Esophagus (tissue), 2 donors: ENCODE measurements around the gene CD38. TPM values are rescaled to one million over a fixed set of nuclear protein-coding genes. Genes with fewer than 3 reads are reported as not detected.

ENCODE experiments used
- H3K27ac ChIP-seq, 2 donors: one replicate each; pipeline ENCODE4 v1.5.1; 2013; ENCODE audit warnings: low read depth in 2 of 2, mild to moderate bottlenecking in 2 of 2, inconsistent platforms in 1 of 2, low read length in 1 of 2, moderate library complexity in 1 of 2
- H3K27me3 ChIP-seq, 2 donors: one replicate each; pipeline ENCODE4 v1.6.1; 2013; ENCODE audit warnings: low read length in 2 of 2, control low read depth in 1 of 2, mild to moderate bottlenecking in 1 of 2; ENCODE audit not compliant: insufficient read depth in 2 of 2, control insufficient read depth in 1 of 2
- H3K36me3 ChIP-seq, 2 donors: one replicate each; pipeline ENCODE4 v1.6.1; 2013; ENCODE audit warnings: low read length in 1 of 2; ENCODE audit not compliant: control insufficient read depth in 2 of 2, insufficient read depth in 2 of 2
- H3K4me1 ChIP-seq, 2 donors: one replicate each; pipeline ENCODE4 v1.6.1; 2013; ENCODE audit warnings: low read length in 1 of 2; ENCODE audit not compliant: control insufficient read depth in 2 of 2, insufficient read depth in 2 of 2
- H3K4me3 ChIP-seq, 2 donors: one replicate each; pipeline ENCODE4 v1.5.1; 2013; ENCODE audit warnings: low read length in 2 of 2, mild to moderate bottlenecking in 2 of 2, low read depth in 1 of 2, moderate library complexity in 1 of 2
- H3K9me3 ChIP-seq, 2 donors: one replicate each; pipeline ENCODE4 v1.6.1; 2013; ENCODE audit warnings: mild to moderate bottlenecking in 2 of 2, low read depth in 1 of 2, low read length in 1 of 2, moderate library complexity in 1 of 2; ENCODE audit not compliant: control insufficient read depth in 2 of 2, insufficient read depth in 1 of 2
- WGBS, 2 donors: extraction: QIAGEN DNeasy Blood & Tissue Kit; methylation state at CpG; one replicate each; pipeline ENCODE4 v1.1.7; 2013; 5-methylcytosine and 5-hydroxymethylcytosine counted together
- polyA plus RNA-seq, 2 donors: library from polyadenylated mRNA; stranded (reverse); fragments of 200-250 nt; gene quantifications; one replicate each; pipeline ENCODE4 v1.2.3, GENCODE V29; 2013
- donor health status: healthy with polysubstance abuse.
- donor health status: Bipolar disorder and iron deficiency.

CD38 gene
- polyA plus RNA-seq, 2 donors: 0.72 to 1.2 TPM

DNA sequence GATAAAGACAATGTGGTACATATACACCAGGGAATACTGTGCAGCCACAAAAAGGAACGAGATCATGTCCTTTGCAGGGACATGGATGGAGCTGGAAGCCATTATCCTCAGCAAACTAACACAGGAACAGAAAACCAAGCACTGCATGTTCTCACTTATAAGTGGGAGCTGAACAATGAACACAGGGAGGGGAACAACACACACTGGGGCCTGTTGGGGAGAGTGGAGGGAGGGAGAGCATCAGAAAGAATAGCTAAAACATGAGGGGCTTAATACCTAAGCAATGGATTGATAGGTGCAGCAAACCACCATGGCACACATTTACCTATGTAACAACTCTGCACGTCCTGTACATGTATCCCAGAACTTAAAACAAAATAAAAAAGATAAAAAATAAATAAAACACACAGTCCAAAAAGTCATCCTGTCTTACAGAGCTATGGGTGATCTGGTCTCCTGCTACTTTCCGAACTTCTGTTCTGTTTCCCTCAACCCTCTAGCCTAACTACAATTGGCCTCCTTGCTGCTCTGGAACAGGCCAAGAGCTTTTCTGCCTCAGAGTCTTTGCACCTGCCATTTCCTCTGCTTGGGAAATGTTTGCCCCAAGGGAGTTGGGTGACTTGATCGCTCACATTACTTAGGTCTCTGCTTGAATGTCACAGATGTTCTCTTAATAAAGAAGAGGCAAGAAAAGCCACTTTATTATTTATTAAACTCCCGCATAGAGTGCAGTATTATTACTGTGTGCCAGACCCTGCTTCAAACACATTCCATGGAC lies 1.1 kb upstream of the CD38 start:
- no peak overlapping the region for H3K27ac ChIP-seq
- peaks cover 2 to 3% of the 10 kb centered on the region in 2 donors for H3K4me1 ChIP-seq
- H3K36me3 ChIP-seq: no peaks in the 10 kb centered on the region
- peaks cover 0 to 11% of the 10 kb centered on the region in 2 donors for H3K27me3 ChIP-seq
- 91 to 93% methylated on average over 5 of the region's 5 CpGs for WGBS, 2 donors
- no peaks in the 10 kb centered on the region for H3K9me3 ChIP-seq
- H3K4me3 ChIP-seq: no peak overlapping the region

DNA sequence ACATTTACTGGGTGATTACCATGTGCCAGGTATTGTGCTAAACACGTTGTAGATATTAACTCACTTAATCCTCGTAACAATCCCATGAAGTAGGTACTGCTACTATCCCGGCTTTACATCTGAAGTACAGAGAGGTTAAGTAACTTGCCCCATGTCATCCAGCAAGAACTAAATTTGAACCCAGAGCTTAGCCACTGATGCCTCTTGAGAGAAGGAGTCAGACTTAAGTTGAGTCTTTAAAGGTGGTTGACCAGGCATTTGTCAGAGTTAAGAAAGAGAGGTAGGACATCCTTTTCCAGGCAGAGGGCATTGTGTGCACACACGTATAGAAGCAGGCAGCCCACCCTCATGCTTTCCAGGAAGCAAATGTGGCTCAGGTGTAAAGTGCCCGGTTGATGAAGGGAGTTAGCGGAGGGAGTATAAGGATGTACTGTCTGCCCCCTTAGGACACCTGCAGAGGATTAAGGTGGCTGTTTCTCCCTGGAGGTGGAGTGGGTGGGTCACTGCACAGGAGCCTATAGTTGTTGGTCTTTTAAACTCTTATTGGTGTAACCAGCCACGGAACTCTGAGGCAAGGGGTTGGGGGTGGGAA lies 335 bp upstream of the CD38 start:
- WGBS, 2 donors: 70 to 73% methylated on average over 7 of the region's 7 CpGs
- Histone ChIP-seq H3K36me3 (no peaks in the 10 kb centered on the region), H3K27ac (no peak overlapping the region), H3K9me3 (no peaks in the 10 kb centered on the region), H3K4me3 (no peak overlapping the region), H3K27me3 (peaks cover 0 to 8% of the 10 kb centered on the region in 2 donors), H3K4me1 (peaks cover 2 to 3% of the 10 kb centered on the region in 2 donors)

DNA sequence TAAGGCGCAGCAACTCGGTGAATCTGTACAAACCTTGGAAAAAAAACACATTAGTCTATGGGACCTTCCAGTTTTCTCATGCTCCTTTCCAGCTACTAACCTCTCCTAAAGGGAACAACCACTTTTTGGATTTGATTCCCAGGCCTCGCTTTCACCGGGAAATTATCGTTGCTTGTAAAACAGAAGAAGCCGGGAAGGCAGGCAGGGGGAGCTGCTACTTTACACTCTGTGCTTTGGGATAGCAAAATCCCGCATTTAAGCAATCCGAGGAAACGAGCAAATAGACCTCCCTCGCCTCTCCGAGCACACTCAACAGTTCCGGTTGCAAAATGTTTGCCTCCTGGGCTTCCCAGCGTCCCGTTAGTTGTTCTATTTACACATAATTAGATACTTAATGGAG lies 1.2 kb downstream of the CD38 start:
- H3K27ac ChIP-seq: peak overlapping the region in 1 of 2 donors; percentile 26
- no peaks in the 10 kb centered on the region for H3K36me3 ChIP-seq
- WGBS, 2 donors: 1% methylated on average over 14 of the region's 14 CpGs
- peaks cover 0 to 6% of the 10 kb centered on the region in 2 donors for H3K27me3 ChIP-seq
- peak overlapping the region in 1 of 2 donors; percentile 43 for H3K4me3 ChIP-seq
- peaks cover 0 to 3% of the 10 kb centered on the region in 2 donors for H3K4me1 ChIP-seq
- H3K9me3 ChIP-seq: no peaks in the 10 kb centered on the region

DNA sequence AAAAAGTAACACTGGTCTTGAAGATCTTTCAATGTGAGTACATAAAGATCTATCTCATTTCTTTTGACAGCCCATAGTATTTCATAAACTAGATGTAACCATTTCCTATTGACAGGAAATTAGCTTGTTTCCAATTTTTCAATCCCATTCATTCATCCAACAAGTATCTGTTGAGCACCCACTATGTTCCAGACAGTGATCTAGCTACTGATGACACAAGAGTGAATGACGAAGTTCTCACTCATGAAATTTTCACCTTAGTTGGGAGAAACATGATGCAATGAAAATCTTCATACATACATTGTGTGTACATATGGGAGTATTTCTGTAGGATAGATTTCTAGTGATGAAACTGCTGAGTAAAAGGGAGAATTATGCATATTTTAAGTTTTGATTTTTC lies 1.7 kb downstream of the CD38 start:
- no peaks in the 10 kb centered on the region for H3K9me3 ChIP-seq
- no peak overlapping the region for H3K4me3 ChIP-seq
- 80 to 96% methylated on average over 1 of the region's 1 CpG for WGBS, 2 donors
- H3K36me3 ChIP-seq: no peaks in the 10 kb centered on the region
- peaks cover 0 to 3% of the 10 kb centered on the region in 2 donors for H3K4me1 ChIP-seq
- H3K27ac ChIP-seq: no peak overlapping the region
- peaks cover 0 to 6% of the 10 kb centered on the region in 2 donors for H3K27me3 ChIP-seq

DNA sequence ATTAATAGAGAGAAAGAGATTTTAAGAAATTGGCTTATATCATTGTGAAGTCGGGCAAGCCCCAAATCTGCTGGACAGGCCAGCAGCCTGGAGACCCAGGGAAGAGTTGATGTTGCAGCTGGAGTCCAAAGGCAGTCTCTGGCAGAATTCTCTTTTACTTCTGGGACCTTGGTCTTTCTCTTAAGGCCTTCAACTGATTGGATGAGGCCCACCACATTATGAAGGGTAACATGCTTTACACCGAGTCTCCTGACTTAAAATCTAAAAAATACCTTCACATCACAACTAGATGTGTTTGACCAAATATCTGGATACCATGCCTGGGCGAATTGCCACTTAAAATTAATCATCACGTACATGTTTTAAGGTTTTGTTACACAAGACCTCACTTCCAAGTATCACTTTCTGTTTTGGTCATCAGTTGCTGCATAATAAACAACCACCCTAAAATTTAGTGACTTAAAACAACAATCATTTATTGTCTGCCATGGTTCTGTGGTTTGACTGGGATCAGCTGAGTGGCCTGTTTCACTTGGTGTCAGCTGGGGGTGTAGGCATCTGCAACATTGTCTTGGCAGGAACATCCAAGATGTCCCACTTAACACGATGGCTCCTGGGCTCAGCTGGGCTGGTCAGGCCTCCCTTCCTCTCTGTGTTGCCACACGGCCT lies 3.4 kb downstream of the CD38 start:
- Histone ChIP-seq H3K4me3 (no peak overlapping the region), H3K27me3 (peaks cover 0 to 6% of the 10 kb centered on the region in 2 donors), H3K36me3 (no peaks in the 10 kb centered on the region), H3K9me3 (peaks cover 0 to 1% of the 10 kb centered on the region in 2 donors), H3K27ac (no peak overlapping the region), H3K4me1 (peaks cover 0 to 3% of the 10 kb centered on the region in 2 donors)
- 67 to 73% methylated on average over 6 of the region's 6 CpGs for WGBS, 2 donors

DNA sequence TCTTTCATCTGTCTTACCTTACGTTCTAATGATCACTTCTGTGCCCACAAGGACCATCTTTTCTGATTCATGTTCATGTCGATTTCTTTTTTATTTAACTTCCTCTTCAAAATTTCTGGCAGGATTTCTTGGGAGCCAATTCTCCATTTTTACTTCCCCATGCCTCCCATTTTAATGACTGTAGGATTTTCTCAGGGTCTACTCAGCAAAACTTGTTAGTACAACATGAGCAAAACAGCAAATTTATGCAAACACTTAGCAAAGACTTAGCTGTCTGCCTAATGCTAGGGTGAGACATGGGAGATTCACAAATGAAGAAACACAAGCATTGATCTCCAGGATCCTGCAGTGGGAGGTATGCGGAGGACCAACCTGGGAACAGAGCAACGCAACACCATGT lies 5.5 kb downstream of the CD38 start:
- Histone ChIP-seq H3K4me1 (no peaks in the 10 kb centered on the region), H3K36me3 (no peaks in the 10 kb centered on the region), H3K4me3 (no peak overlapping the region), H3K9me3 (peaks cover 0 to 3% of the 10 kb centered on the region in 2 donors), H3K27me3 (no peaks in the 10 kb centered on the region), H3K27ac (no peak overlapping the region)
- WGBS, 2 donors: 83 to 93% methylated on average over 4 of the region's 4 CpGs

DNA sequence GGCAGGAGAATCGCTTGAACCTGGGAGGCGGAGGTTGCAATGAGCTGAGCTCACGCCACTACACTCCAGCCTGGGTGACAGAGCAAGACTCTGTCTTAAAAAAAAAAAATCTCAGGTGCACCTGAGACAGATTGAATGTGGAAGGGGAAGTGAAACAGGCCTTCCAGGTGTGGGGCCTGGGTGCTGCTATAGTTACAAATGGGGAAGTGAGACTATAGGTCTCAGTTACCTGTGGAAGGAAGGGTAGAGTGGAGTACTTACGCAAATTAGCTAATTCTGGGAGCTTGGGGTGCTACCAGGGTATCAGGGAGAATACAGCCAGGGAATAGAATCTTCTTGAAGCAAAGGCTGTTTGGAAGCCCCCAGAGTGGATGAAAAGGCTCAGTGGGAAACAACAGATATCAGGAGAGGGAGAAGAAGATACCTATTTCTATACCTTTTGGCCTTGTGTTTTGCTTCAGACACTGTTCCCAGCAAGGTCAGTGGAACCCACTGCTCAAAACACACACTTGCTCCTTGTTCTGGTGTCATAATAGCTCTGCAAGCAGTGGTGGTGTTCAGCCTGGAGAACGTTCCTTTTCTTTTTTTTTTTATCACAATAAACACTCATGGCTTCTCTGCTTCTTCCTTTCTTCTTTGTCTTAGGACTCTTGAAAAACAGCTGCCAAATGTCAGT lies 7.0 kb downstream of the CD38 start:
- H3K27ac ChIP-seq: no peak overlapping the region

DNA sequence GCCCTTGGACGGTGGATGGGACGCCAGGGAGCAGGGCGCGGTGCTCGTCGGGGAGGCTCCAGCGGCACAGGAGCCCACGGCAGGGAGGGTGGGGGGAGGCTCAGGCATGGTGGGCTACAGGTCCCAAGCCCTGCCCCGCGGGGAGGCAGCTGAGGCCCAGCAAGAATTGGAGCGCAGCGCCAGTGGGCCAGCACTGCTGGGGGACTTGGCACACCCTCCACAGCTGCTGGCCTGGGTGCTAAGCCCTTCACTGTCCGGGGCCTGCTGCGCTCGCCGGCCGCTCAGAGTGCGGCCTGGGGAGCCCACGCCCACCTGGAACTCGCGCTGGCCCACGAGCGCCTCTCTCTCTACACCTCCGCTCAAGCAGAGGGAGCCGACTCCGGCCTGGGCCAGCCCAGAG lies 8.6 kb downstream of the CD38 start:
- Histone ChIP-seq H3K9me3 (peaks cover 0 to 3% of the 10 kb centered on the region in 2 donors), H3K27me3 (no peaks in the 10 kb centered on the region), H3K4me1 (no peaks in the 10 kb centered on the region), H3K36me3 (no peaks in the 10 kb centered on the region), H3K4me3 (no peak overlapping the region), H3K27ac (no peak overlapping the region)
- 95 to 96% methylated on average over 26 of the region's 26 CpGs for WGBS, 2 donors

More for the DNA sequence above, 7.0 kb downstream of the CD38 start:
- 79 to 86% methylated on average over 5 of the region's 5 CpGs for WGBS, 2 donors
- H3K4me3 ChIP-seq: no peak overlapping the region
- H3K27me3 ChIP-seq: no peaks in the 10 kb centered on the region
- H3K4me1 ChIP-seq: no peaks in the 10 kb centered on the region
- H3K9me3 ChIP-seq: peaks cover 0 to 3% of the 10 kb centered on the region in 2 donors
- no peaks in the 10 kb centered on the region for H3K36me3 ChIP-seq

DNA sequence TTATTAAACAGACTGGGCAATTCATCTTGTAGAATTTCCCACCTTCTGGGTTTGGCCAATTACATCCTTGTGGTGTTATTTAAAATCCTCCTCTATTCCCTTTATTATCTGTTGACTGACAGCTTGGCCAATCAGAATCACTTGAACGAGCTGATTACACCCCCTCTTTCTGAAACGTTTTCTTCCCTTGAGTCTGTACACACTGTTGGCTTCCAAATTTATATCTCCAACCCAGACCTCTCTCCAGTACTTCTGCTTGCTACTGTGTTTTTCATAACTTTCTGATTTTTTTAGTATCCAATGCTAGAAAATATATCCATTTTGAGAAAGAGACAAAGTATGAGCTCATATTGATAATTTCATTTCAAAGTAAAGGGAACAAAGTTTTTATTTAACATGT lies 14.8 kb downstream of the CD38 start:
- Histone ChIP-seq H3K9me3 (no peaks in the 10 kb centered on the region), H3K4me3 (no peak overlapping the region), H3K4me1 (no peaks in the 10 kb centered on the region), H3K27me3 (no peaks in the 10 kb centered on the region), H3K27ac (no peak overlapping the region), H3K36me3 (no peaks in the 10 kb centered on the region)
- WGBS, 2 donors: 30 to 34% methylated on average over 2 of the region's 2 CpGs
